HCT116 (cell line): ENCODE results near the gene RCOR1. TPM values are rescaled to one million over a fixed set of nuclear protein-coding genes. Genes with fewer than 3 reads are reported as not detected.

Experiments
- ATAC-seq: fragments of 200-7000 bp; cut with Tn5 transposase; 2 replicates; pipeline ENCODE4 v1.9.1; 2020; ENCODE audit warnings: mild to moderate bottlenecking, moderate library complexity
- BruUV-seq: library from RNA; stranded (reverse); fragments of 400-500 nt; replicated peaks from 2 replicates; lab custom pipeline; 2021; lab: Mats Ljungman, UMichigan
- CTCF ChIA-PET: fragments of 300-600 bp; sonication (Branson Sonifier 250); formaldehyde crosslinking; loops from one replicate; lab custom pipeline; 2021; ENCODE audit warnings: antibody characterized with exemption; lab: Charles Lee
- POLR2A ChIA-PET: fragments of 300-600, 350-600 bp; sonication (Branson Sonifier 250); formaldehyde crosslinking; loops from one replicate; lab custom pipeline; 2021; ENCODE audit warnings: antibody characterized with exemption; lab: Charles Lee
- RAD21 ChIA-PET, 2 experiments: fragments of 300-600 bp; sonication (Branson Sonifier 250); formaldehyde crosslinking; loops; one replicate each; lab custom pipeline; 2023; ENCODE audit warnings: low total read pairs in 2 of 2; ENCODE audit not compliant: uncharacterized antibody in 2 of 2, unreplicated experiment in 2 of 2, low non-redundant PET in 1 of 2; lab: Charles Lee
- DNase-seq: peaks from one replicate; pipeline ENCODE4 v3.0.0-alpha.2; 2010; ENCODE audit warnings: low read depth, low spot score
- H2AFZ ChIP-seq: fragments of 200-600 bp; shearing (Covaris generic), sonication (generic); 2 replicates; pipeline ENCODE4 v1.6.1; 2017; ENCODE audit warnings: low read depth, mixed run types, mixed read lengths, antibody characterized with exemption, low read length; ENCODE audit not compliant: poor library complexity, severe bottlenecking
- H3K27ac ChIP-seq: 2 replicates; pipeline ENCODE4 v1.5.1; 2012; ENCODE audit warnings: low read depth, low read length
- H3K27me3 ChIP-seq: fragments of 200-600 bp; sonication (generic); 2 replicates; pipeline ENCODE4 v1.6.1; 2016; ENCODE audit warnings: mixed run types, low read length, mixed read lengths; ENCODE audit not compliant: insufficient read depth
- H3K36me3 ChIP-seq, 2 experiments: fragments of 200-500 bp in 1 of 2; fragments of 200-600 bp in 1 of 2; sonication (Bioruptor generic) in 1 of 2; sonication (generic) in 1 of 2; 2 replicates each; pipeline versions ENCODE4 v1.5.1 to v1.6.1; 2014 to 2016; ENCODE audit warnings: low read length in 2 of 2, inconsistent platforms in 1 of 2, mixed read lengths in 1 of 2, mixed run types in 1 of 2; ENCODE audit not compliant: insufficient read depth in 2 of 2, control insufficient read depth in 1 of 2
- H3K4me1 ChIP-seq, 2 experiments: fragments of 200-600 bp in 1 of 2; sonication (generic) in 1 of 2; 2 replicates each; pipeline versions ENCODE4 v1.5.1 to v1.6.1; 2012 to 2017; ENCODE audit warnings: low read length in 2 of 2, inconsistent platforms in 1 of 2, mild to moderate bottlenecking in 1 of 2, mixed read lengths in 1 of 2, mixed run types in 1 of 2, moderate library complexity in 1 of 2; ENCODE audit not compliant: insufficient read depth in 2 of 2, control insufficient read depth in 1 of 2
- H3K4me2 ChIP-seq: fragments of 200-600 bp; sonication (generic); 2 replicates; pipeline ENCODE4 v1.6.1; 2017; ENCODE audit warnings: mixed run types, low read length, mixed read lengths
- H3K4me3 ChIP-seq, 2 experiments: fragments of 200-600 bp in 1 of 2; sonication (generic) in 1 of 2; replicated peaks in 1 of 2; 2 replicates each; pipeline ENCODE4 v1.5.1; 2011 to 2016; ENCODE audit warnings: low read length in 2 of 2, control low read depth in 1 of 2, low read depth in 1 of 2, mild to moderate bottlenecking in 1 of 2, mixed read lengths in 1 of 2, mixed run types in 1 of 2
- H3K79me2 ChIP-seq: fragments of 200-600 bp; sonication (generic); 2 replicates; pipeline ENCODE4 v1.6.1; 2017; ENCODE audit warnings: mild to moderate bottlenecking, mixed run types, low read length, moderate library complexity, mixed read lengths; ENCODE audit not compliant: insufficient read depth
- H3K9ac ChIP-seq: fragments of 200-600 bp; sonication (generic); 2 replicates; pipeline ENCODE4 v1.6.1; 2016; ENCODE audit warnings: low read length, mixed read lengths
- H3K9me2 ChIP-seq: fragments of 200-600 bp; sonication (generic), shearing (Covaris generic); 2 replicates; pipeline ENCODE4 v1.6.1; 2017; ENCODE audit warnings: mixed run types, mild to moderate bottlenecking, moderate library complexity; ENCODE audit not compliant: insufficient read depth
- H3K9me3 ChIP-seq, 2 experiments: fragments of 200-500 bp in 1 of 2; fragments of 200-600 bp in 1 of 2; sonication (Bioruptor generic) in 1 of 2; sonication (generic) in 1 of 2; 2 replicates each; pipeline ENCODE4 v1.6.1; 2014 to 2017; ENCODE audit warnings: low read length in 2 of 2, mixed read lengths in 2 of 2, inconsistent platforms in 1 of 2, low read depth in 1 of 2, mild to moderate bottlenecking in 1 of 2, mixed run types in 1 of 2, moderate library complexity in 1 of 2; ENCODE audit not compliant: control insufficient read depth in 1 of 2, insufficient read depth in 1 of 2
- H4K20me1 ChIP-seq: fragments of 200-600 bp; sonication (generic), shearing (Covaris generic); 2 replicates; pipeline ENCODE4 v1.6.1; 2017; ENCODE audit warnings: mixed run types, mild to moderate bottlenecking, moderate library complexity; ENCODE audit not compliant: insufficient read depth
- CBX3 ChIP-seq: IDR thresholded peaks from 2 replicates; pipeline ENCODE4 v1.6.1; 2012; ENCODE audit warnings: low read depth
- CEBPB ChIP-seq: IDR thresholded peaks from 2 replicates; pipeline ENCODE4 v1.6.1; 2012; ENCODE audit warnings: low read depth
- EZH2 ChIP-seq: fragments of 200-600 bp; sonication (generic); IDR thresholded peaks from 2 replicates; pipeline ENCODE4 v1.6.1; 2017; ENCODE audit warnings: antibody characterized with exemption, mixed run types
- FOSL1 ChIP-seq: IDR thresholded peaks from 2 replicates; pipeline ENCODE4 v1.6.1; 2012; ENCODE audit warnings: low read depth
- JUND ChIP-seq: IDR thresholded peaks from 2 replicates; pipeline ENCODE4 v1.6.1; 2012
- POLR2A ChIP-seq: IDR thresholded peaks from 2 replicates; pipeline ENCODE4 v1.7.0; 2011; ENCODE audit warnings: borderline replicate concordance; ENCODE audit not compliant: insufficient read depth, insufficient read length; ENCODE audit errors: extremely low read depth
- RAD21 ChIP-seq: IDR thresholded peaks from 2 replicates; pipeline ENCODE4 v1.6.1; 2012; ENCODE audit warnings: low read depth, mild to moderate bottlenecking
- REST ChIP-seq: IDR thresholded peaks from 2 replicates; pipeline ENCODE4 v1.6.1; 2012; ENCODE audit warnings: low read depth
- SIN3A ChIP-seq: IDR thresholded peaks from 2 replicates; pipeline ENCODE4 v1.6.1; 2012; ENCODE audit warnings: low read depth
- SP1 ChIP-seq: IDR thresholded peaks from 2 replicates; pipeline ENCODE4 v1.6.1; 2012; ENCODE audit warnings: low read depth
- YY1 ChIP-seq: IDR thresholded peaks from 2 replicates; pipeline ENCODE4 v1.6.1; 2011; ENCODE audit warnings: low read length, low read depth, moderate library complexity, mild to moderate bottlenecking; ENCODE audit not compliant: insufficient replicate concordance; ENCODE audit errors: extremely low read depth
- intact Hi-C: fragments of 100-400 bp; cut with micrococcal nuclease; formaldehyde crosslinking; loops from 2 replicates; pipeline ENCODE4 v1.10.0; 2022
- total RNA-seq: library from RNA; stranded (reverse); gene quantifications from one replicate; pipeline ENCODE4 v1.2.1, GENCODE V29; 2021; ENCODE audit not compliant: unreplicated experiment

RCOR1 gene
- total RNA-seq, 1 experiment from 2014 or later = 30.7 TPM

GRCh38 chr14:102729825-102730224, 137.4 kb downstream of the RCOR1 start:
- CTCF ChIA-PET = no interaction called here
- intact Hi-C loops = no loop called here
- DNase-seq (no peak), ATAC-seq (no peak)
- H3K27ac ChIP-seq = no peak overlapping the region
- no peak overlapping the region for H3K4me2 ChIP-seq
- no peak overlapping the region for H3K9ac ChIP-seq
- no peaks in the 10 kb centered on the region for H4K20me1 ChIP-seq
- no peaks in the 10 kb centered on the region for H3K9me2 ChIP-seq
- POLR2A ChIA-PET = no interaction called here
- TF ChIP-seq JUND (no peak), CEBPB (no peak), SIN3A (no peak), YY1 (no peak), SP1 (no peak), POLR2A (no peak), FOSL1 (no peak), REST (no peak), EZH2 (no peak), CBX3 (no peak), RAD21 (no peak)
- no peak overlapping the region for H2AFZ ChIP-seq
- RAD21 ChIA-PET = no interaction called here
- H3K36me3 ChIP-seq = peaks cover 10 to 23% of the 10 kb centered on the region in 2 experiments; a peak in 3 of 4 replicates
- H3K9me3 ChIP-seq = no peaks in the 10 kb centered on the region
- H3K4me3 ChIP-seq = no peak overlapping the region
- no TSS peak for BruUV-seq
- H3K79me2 ChIP-seq = 0 out of 2 replicates have a peak, but pooled peaks cover 3% of the 10 kb centered on the region
- H3K4me1 ChIP-seq = no peaks in the 10 kb centered on the region
- H3K27me3 ChIP-seq = no peaks in the 10 kb centered on the region
